ENCODE data around the gene TRAPPC2. TPM values are rescaled to one million over a fixed set of nuclear protein-coding genes. Genes with fewer than 3 reads are reported as not detected.

Gene TRAPPC2
- total and polyA plus RNA-seq, 8 donors = 13.2 to 25.5 (median 20.3) TPM

GRCh38 chrX:13750812-13751211, 16.4 kb upstream of the TRAPPC2 start:
- Histone ChIP-seq H3K27me3 (no peaks in the 10 kb centered on the region), H3K4me1 (no peaks in the 10 kb centered on the region), H3K27ac (no peak overlapping the region), H3K4me3 (no peak overlapping the region), H3K9me3 (no peaks in the 10 kb centered on the region), H3K36me3 (peaks cover 0 to 13% of the 10 kb centered on the region in 2 donors)
- intact Hi-C loops (cut with DNase I) = no loop called here
- no peak for DNase-seq
- ATAC-seq = no peak
- no peak for TF ChIP-seq CTCF (IDR thresholded peaks at IDR 0.05)

GRCh38 chrX:13750204-13750603, 15.8 kb upstream of the TRAPPC2 start:
- peak; percentile 24 to 50 for TF ChIP-seq CTCF (IDR thresholded peaks at IDR 0.05)
- Histone ChIP-seq H3K27me3 (no peaks in the 10 kb centered on the region), H3K4me1 (no peaks in the 10 kb centered on the region), H3K9me3 (no peaks in the 10 kb centered on the region), H3K36me3 (peaks cover 0 to 13% of the 10 kb centered on the region in 2 donors), H3K27ac (no peak overlapping the region), H3K4me3 (no peak overlapping the region)
- intact Hi-C loops (cut with DNase I) = no loop called here
- DNase-seq (no peak), ATAC-seq (peak; percentile 84)

DNA sequence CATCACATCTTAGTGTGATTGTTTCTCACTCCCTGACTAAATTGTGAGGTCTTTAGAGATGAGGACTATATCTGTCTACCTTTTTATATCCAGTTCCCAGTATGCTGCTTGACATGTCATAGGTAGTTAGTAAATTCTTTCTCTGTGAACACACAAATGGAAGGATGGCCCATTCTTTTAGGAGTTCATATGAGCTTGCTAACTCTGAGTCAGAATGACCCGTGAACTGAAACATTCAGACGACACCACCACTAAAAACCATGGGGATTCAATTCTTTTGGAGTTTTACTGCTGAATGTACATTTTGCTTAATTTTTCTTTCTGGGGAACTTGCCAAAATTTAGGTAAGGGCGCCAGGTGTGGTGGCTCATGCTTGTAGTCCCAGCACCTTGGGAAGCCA, 14.1 kb upstream of the TRAPPC2 start:
- no peaks in the 10 kb centered on the region for H3K4me1 ChIP-seq
- no peaks in the 10 kb centered on the region for H3K27me3 ChIP-seq
- ATAC-seq (no peak), DNase-seq (no peak)
- TF ChIP-seq CTCF (IDR thresholded peaks at IDR 0.05) = no peak
- no peaks in the 10 kb centered on the region for H3K9me3 ChIP-seq
- intact Hi-C loops (cut with DNase I) = no loop called here
- H3K27ac ChIP-seq = no peak overlapping the region
- no peak overlapping the region for H3K4me3 ChIP-seq
- peaks cover 0 to 13% of the 10 kb centered on the region in 2 donors for H3K36me3 ChIP-seq

DNA sequence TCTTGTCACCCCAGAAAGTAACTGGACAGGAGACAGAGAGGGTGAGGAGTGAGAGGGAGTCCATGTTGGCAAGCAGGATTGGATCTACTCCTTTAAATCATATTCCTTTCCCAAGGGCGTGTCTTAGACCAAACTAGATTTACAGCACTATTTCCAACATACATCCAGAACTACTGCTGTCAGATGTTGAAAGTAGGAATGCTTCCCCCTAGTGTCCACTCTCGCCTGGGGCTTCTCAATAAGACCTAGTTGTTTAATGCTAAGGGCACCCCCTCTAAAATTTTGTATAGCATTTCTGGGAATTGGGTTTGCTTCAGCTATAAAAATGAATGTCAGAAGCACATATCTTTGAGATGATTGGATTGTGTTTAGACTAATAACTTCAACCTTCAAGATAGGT, 13.4 kb upstream of the TRAPPC2 start:
- intact Hi-C loops (cut with DNase I) = no loop called here
- H3K27ac ChIP-seq = no peak overlapping the region
- peak; percentile 41 for ATAC-seq
- no peak for DNase-seq
- no peaks in the 10 kb centered on the region for H3K27me3 ChIP-seq
- no peak overlapping the region for H3K4me3 ChIP-seq
- H3K36me3 ChIP-seq = peaks cover 0 to 13% of the 10 kb centered on the region in 2 donors
- TF ChIP-seq CTCF (IDR thresholded peaks at IDR 0.05) = peak in 1 of 2 donors; percentile 13
- H3K9me3 ChIP-seq = no peaks in the 10 kb centered on the region
- no peaks in the 10 kb centered on the region for H3K4me1 ChIP-seq

GRCh38 chrX:13742397-13743176, 8.2 kb upstream of the TRAPPC2 start:
- intact Hi-C loops (cut with DNase I) = no loop called here
- Histone ChIP-seq H3K4me3 (no peak overlapping the region), H3K9me3 (no peaks in the 10 kb centered on the region), H3K36me3 (peaks cover 0 to 5% of the 10 kb centered on the region in 2 donors), H3K27ac (peak overlapping the region in 1 of 2 donors; percentile 45), H3K27me3 (no peaks in the 10 kb centered on the region), H3K4me1 (no peaks in the 10 kb centered on the region)
- no peak for TF ChIP-seq CTCF (IDR thresholded peaks at IDR 0.05)
- no peak for DNase-seq
- peak; percentile 64 for ATAC-seq
